Astrocyte of the hippocampus (primary cell): ENCODE measurements around the gene NSUN5.
"Not testable (repeated sequence)": the region's sequence is repeated elsewhere in the genome, so short reads cannot be mapped to it uniquely, and the experiment has no call there.

Source experiments
- DNase-seq: peaks from one replicate; pipeline ENCODE4 v3.0.0; 2011; ENCODE audit warnings: low read depth, low spot score

The NSUN5 gene

GRCh38 chr7:73327449-73327848 is 18.8 kb upstream of the NSUN5 start:
- not testable (repeated sequence) for DNase-seq

DNA sequence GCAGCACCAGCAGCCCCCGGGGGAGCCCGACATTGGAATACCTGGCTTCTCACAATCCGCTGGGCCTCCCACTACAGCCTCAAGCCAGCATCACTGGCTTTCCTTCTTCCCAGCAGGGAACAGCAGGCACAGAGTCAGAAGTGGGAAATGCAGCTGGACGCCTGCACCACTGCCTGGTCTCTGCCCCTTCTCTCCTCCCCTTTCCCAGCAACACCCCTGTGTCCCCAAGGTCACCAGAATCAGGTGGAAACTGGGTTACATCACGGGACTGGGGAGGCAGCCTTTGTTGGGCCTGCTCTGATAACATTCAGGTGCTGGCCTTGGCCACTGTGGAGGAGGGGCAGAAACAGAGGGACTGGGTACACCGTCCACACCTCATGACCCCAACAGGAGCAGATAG is 16.8 kb upstream of the NSUN5 start:
- DNase-seq: not testable (repeated sequence)

DNA sequence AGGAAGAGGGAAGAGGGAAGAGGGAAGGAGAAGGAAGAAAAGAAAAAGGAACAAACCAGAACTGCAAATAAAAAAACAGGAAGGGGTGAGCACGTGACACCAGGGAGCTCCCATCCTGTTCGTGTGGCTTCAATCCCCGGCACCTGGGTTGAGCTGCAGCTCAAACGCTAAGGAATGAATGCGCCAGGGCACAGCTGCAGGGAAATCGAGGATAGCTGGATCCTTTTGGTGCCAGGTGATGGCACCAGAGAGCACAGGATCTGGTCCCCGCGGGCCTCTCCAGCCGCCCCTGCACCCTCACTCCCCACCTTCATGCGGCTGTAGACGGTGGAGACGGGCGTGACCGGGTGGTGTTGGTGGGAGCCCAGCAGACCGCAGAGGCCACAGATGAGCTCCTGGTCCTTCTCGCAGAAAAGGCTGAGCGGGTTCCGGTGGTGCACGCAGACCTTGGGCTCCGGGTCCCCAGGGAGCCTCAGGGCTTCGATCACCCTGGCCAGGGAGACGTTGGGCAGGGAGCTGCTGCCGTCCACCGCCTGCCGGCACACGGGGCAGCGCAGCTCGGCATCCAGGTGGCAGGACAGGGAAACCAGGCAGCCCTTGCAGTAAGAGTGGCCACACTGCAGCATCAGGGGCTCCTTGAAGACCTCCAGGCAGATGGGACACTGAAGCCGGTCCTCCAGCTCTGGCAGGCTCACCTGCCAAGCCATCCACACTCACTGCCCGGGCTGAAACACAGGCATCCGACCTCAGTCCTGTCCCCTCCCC is 15.6 kb upstream of the NSUN5 start:
- peak; percentile 77 for DNase-seq

- not testable (repeated sequence) for DNase-seq
Observed at GRCh38 chr7:73323434-73324080, 14.9 kb upstream of the NSUN5 start.

DNA sequence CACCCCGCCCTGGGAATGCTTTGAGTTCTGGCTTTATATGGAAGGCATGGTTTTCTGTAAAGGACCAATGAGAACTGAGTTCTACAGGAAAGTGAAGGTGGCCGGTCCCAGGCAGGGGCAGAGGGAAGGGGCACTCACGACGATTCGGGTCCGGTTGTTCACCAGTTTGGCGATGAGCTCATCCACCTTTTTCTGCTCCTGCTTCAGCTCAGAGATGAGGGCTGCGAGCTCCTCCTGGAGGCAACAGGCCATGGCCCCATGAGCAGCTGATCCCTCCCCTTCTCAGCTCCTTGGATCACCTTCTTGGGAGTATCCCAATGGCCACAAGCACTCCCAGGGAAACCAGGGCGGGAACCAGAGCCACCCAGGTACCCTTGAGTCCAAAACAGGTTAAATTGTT is 11.4 kb upstream of the NSUN5 start:
- not testable (repeated sequence) for DNase-seq

DNA sequence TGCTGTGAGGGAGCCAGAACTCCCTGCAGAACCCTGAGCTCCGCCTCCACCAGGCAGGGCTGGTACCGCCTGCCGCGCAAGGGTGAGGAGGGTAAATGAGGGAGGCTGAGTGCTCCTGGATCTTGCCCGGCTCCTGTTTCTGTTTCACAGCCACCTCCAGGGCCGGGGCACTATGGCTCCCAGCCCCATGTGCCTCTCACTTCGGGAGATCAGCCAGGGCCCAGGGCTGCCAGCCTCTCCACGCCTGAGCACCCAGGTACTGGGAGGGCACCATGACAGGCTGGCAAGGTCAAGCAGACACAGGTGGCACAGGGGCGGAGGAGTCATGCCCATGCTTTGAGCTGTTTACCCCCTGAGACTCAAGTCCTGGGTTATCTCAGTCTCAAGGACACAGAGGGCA is 10.9 kb upstream of the NSUN5 start:
- not testable (repeated sequence) for DNase-seq

- DNase-seq: not testable (repeated sequence)
Observed at GRCh38 chr7:73318656-73319204, 10.1 kb upstream of the NSUN5 start.

DNA sequence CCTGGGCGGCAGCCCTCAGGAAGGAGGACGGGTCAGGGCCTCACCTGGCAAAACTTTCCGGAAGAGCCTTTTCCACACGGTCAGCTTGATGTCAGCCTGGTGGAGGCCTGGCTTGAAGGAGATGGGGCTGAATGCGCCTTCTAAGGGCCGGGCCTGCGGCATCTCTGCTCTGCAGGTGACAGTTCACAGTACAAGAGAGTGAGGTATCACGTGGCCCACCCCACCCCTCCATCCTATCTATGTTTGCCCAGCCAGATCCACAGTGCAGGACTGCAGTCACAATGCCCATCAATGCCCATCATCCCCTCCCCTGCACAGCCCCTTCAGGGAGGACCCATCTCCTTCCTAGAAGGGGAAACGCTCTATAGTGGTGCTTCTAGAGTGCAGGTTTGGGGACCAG is 7.9 kb upstream of the NSUN5 start:
- DNase-seq: no peak

- DNase-seq: no peak
Observed at GRCh38 chr7:73314271-73314670, 5.6 kb upstream of the NSUN5 start.

- no peak for DNase-seq
Observed at GRCh38 chr7:73313521-73313906, 4.9 kb upstream of the NSUN5 start.

DNA sequence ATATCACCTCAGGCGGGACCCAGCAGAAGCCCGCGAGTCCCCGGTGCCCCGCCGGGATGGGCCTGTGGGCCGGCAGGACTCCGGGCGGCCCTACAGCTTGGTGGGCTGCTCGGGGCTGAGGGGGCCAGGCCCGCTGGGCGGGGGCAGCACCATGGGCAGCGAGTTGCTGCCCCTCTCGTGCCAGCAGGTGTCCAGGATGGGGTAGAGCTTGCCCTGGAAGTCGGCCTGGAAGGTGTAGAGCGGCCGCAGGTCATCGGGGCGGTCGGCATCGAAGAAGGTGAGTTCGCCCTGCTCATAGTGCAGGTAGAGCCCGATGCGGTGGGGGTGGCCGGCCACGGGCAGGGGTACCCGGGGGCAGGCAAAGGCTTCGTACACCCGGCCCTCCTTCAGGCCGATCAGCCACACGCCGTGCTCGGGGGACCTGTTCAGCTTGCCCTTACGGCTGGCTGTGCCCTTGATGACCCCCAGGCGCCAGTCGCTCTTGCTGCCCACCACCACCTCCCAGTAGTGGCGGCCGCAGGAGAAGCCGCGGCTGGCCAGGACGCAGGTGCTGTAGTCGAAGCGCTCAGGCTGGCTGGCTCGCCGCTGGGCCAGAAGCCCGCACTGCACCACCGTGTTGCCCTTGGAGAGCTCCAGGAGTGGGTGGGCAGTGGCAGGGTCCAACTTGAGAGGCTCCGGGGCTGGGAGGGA is 4.3 kb upstream of the NSUN5 start:
- no peak for DNase-seq

DNA sequence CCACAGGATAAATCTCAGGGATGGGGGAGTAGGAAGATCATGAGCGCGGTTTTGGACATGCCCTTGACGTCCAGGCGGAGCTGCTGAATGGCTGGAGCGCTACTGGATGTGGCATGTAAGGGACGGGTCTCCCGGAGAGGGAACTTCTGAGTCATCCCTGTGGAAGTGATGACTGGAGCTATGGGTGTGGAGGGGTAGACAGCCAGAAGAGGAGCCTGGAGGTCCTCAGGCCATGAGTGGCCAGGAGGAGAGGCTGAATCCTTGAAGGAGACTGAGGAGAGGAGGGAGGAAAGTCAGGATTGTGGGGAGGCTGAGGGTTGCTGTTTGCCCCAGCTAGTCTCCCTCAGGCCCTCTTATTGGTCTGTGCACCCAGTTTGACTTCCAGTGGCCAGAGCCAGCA is 2.8 kb upstream of the NSUN5 start:
- DNase-seq: peak; percentile 10

GRCh38 chr7:73308074-73308664 is 457 bp downstream of the NSUN5 start:
- DNase-seq: peak; percentile 39

- no peak for DNase-seq
Observed at GRCh38 chr7:73307436-73307835, 1.2 kb downstream of the NSUN5 start.

GRCh38 chr7:73304612-73305387 is 3.8 kb downstream of the NSUN5 start:
- peak; percentile 48 for DNase-seq

DNA sequence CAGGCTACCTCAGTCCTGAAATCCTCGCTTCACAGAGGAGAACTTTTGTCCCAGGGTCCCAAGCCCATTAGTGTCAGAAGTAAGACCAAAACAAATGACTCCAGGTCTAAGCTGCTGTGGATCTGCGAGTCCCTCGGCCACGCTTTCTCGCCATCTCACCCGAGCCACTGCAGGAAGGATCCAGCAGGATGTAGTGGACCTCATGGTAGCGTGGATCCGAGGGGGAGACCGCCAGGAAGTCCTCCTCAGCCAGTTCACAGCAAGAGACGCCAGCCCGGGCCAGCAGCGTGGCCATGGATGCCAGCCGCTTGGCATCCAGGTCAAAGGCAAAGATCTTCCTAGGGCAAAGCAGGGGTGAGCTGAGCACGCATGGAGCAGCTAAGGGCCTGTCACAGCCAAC is 4.6 kb downstream of the NSUN5 start:
- no peak for DNase-seq

GRCh38 chr7:73303546-73303945 is 5.1 kb downstream of the NSUN5 start:
- no peak for DNase-seq

DNA sequence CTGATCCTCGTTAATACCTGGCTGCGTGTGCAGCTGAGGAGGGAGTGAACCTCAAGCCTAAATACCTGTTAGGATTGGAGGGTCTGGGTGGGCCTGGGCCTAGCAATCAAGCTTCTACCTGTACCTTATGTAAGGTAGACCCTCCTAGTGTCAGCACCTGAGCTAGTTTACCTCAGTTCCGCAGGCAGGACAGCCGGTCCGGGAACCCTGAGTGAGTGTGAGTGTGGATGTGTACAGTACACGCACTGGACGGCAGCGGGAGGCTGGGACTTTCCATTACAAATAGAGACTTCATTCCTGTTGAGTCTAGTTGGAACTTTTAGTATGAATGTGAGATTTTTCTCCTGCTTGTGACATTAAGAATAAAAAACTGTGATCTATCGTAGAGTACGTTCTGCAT is 5.8 kb downstream of the NSUN5 start:
- DNase-seq: not testable (repeated sequence)

- DNase-seq: not testable (repeated sequence)
Observed at GRCh38 chr7:73301108-73301507, 7.5 kb downstream of the NSUN5 start.

- not testable (repeated sequence) for DNase-seq
Observed at GRCh38 chr7:73299812-73300211, 8.8 kb downstream of the NSUN5 start.

GRCh38 chr7:73297706-73298105 is 10.9 kb downstream of the NSUN5 start:
- DNase-seq: not testable (repeated sequence)
